HFFc6 (cell line): ENCODE data around the gene DCD. TPM values are rescaled to one million over a fixed set of nuclear protein-coding genes. Genes with fewer than 3 reads are reported as not detected.

Experiments used
- DNase-seq: peaks from one replicate; pipeline ENCODE4 v3.0.0-alpha.2; 2018
- H3K27ac Mint-ChIP-seq: 2 replicates; pipeline ENCODE4 v1.8.0; 2020; ENCODE audit warnings: mild to moderate bottlenecking, mixed read lengths
- H3K27me3 Mint-ChIP-seq: 2 replicates; pipeline ENCODE4 v1.8.0; 2021; ENCODE audit warnings: mild to moderate bottlenecking, moderate library complexity, mixed read lengths; ENCODE audit not compliant: insufficient read depth
- H3K36me3 Mint-ChIP-seq: 2 replicates; pipeline ENCODE4 v1.8.0; 2021; ENCODE audit warnings: low read depth, mixed read lengths
- H3K4me1 Mint-ChIP-seq: 2 replicates; pipeline ENCODE4 v1.8.0; 2020; ENCODE audit warnings: low read depth, mixed read lengths
- H3K4me3 Mint-ChIP-seq: 2 replicates; pipeline ENCODE4 v1.8.0; 2020; ENCODE audit warnings: mild to moderate bottlenecking, moderate library complexity, mixed read lengths
- H3K9me3 Mint-ChIP-seq: 2 replicates; pipeline ENCODE4 v1.8.0; 2020; ENCODE audit warnings: mild to moderate bottlenecking, mixed read lengths
- total RNA-seq, 6 experiments: library from RNA; stranded (reverse); fragmentation: NEBNext Ultra II Directional; extraction: Animal tissue kit (Norgen Biotek cat#: 25700); gene quantifications; 2 replicates in 1 of 6; 3 replicates in 5 of 6; pipeline ENCODE4 v1.2.3, GENCODE V29; 2021
- TF ChIP-seq, protein P1 (sequence below): fragments of 200-600 bp; sonication (generic); IDR thresholded peaks from 2 replicates; pipeline ENCODE4 v1.5.0; 2021; ENCODE audit warnings: antibody characterized with exemption, mild to moderate bottlenecking

Gene DCD
- total RNA-seq, 6 experiments from 2014 or later: not detected

GRCh38 chr12:54612225-54612750, 35.9 kb downstream of the DCD start:
- no peak overlapping the region for H3K4me3 Mint-ChIP-seq
- no peak for DNase-seq
- no peaks in the 10 kb centered on the region for H3K4me1 Mint-ChIP-seq
- no peak overlapping the region for H3K27ac Mint-ChIP-seq
- H3K27me3 Mint-ChIP-seq: peaks cover 25% of the 10 kb centered on the region
- TF ChIP-seq, protein P1, sequence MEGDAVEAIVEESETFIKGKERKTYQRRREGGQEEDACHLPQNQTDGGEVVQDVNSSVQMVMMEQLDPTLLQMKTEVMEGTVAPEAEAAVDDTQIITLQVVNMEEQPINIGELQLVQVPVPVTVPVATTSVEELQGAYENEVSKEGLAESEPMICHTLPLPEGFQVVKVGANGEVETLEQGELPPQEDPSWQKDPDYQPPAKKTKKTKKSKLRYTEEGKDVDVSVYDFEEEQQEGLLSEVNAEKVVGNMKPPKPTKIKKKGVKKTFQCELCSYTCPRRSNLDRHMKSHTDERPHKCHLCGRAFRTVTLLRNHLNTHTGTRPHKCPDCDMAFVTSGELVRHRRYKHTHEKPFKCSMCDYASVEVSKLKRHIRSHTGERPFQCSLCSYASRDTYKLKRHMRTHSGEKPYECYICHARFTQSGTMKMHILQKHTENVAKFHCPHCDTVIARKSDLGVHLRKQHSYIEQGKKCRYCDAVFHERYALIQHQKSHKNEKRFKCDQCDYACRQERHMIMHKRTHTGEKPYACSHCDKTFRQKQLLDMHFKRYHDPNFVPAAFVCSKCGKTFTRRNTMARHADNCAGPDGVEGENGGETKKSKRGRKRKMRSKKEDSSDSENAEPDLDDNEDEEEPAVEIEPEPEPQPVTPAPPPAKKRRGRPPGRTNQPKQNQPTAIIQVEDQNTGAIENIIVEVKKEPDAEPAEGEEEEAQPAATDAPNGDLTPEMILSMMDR: no peak
- no peaks in the 10 kb centered on the region for H3K36me3 Mint-ChIP-seq
- no peaks in the 10 kb centered on the region for H3K9me3 Mint-ChIP-seq

GRCh38 chr12:54611715-54612149, 36.4 kb downstream of the DCD start:
- peaks cover 25% of the 10 kb centered on the region for H3K27me3 Mint-ChIP-seq

DNA sequence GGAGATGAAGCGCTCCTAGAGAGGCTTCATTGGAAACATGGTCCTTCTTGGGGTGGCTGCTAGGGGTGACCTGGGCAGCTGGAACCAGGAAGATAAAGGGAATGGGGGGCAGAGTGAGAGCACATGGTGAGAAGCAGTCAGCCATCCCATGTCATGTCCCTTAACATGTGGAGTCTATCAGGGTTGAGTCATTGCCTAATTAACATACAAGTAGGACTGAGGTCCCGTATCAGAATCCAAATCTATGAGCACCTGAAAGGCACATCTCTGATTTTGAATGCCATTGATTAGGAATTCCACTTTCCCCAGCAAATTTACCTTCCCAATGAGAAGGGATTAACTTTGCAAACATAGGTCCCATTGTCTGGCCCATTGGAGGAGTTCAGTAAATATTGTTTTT, 39.4 kb downstream of the DCD start:
- Mint-ChIP-seq H3K36me3 (no peaks in the 10 kb centered on the region), H3K27me3 (peaks cover 29% of the 10 kb centered on the region), H3K4me1 (no peaks in the 10 kb centered on the region)

More at GRCh38 chr12:54611715-54612149, 36.4 kb downstream of the DCD start:
- no peaks in the 10 kb centered on the region for H3K9me3 Mint-ChIP-seq
- no peak overlapping the region for H3K27ac Mint-ChIP-seq
- TF ChIP-seq, protein P1: no peak
- H3K36me3 Mint-ChIP-seq: no peaks in the 10 kb centered on the region
- H3K4me1 Mint-ChIP-seq: no peaks in the 10 kb centered on the region
- H3K4me3 Mint-ChIP-seq: no peak overlapping the region
- no peak for DNase-seq

DNA sequence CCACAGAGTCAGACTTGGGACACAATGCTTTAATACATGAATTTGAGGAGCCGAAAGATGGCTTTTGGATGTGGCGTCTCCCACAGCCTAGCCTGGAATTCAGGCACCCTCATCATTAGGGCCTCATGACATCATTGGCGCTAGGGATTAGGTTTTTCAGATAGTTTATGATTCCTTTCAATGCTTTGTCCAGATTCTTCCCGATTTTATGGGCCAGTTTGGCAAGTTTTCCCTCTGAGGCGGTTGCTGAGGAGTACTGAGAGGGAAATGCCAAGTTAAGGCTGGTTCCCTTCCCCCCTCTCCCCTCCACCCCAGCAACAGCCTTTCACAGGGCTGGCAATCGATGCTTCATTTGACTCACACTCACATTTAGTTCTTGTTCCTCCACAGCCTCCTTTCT, 40.0 kb downstream of the DCD start:
- H3K36me3 Mint-ChIP-seq: no peaks in the 10 kb centered on the region
- no peak overlapping the region for H3K4me3 Mint-ChIP-seq
- TF ChIP-seq, protein P1: no peak
- H3K9me3 Mint-ChIP-seq: no peaks in the 10 kb centered on the region
- no peak overlapping the region for H3K27ac Mint-ChIP-seq
- peaks cover 27% of the 10 kb centered on the region for H3K27me3 Mint-ChIP-seq
- 0 out of 2 replicates have a peak, but pooled peaks cover 3% of the 10 kb centered on the region for H3K4me1 Mint-ChIP-seq
- no peak for DNase-seq

More for the DNA sequence above, 39.4 kb downstream of the DCD start:
- no peak for DNase-seq
- no peak overlapping the region for H3K4me3 Mint-ChIP-seq
- no peak overlapping the region for H3K27ac Mint-ChIP-seq
- TF ChIP-seq, protein P1: no peak
- H3K9me3 Mint-ChIP-seq: no peaks in the 10 kb centered on the region

DNA sequence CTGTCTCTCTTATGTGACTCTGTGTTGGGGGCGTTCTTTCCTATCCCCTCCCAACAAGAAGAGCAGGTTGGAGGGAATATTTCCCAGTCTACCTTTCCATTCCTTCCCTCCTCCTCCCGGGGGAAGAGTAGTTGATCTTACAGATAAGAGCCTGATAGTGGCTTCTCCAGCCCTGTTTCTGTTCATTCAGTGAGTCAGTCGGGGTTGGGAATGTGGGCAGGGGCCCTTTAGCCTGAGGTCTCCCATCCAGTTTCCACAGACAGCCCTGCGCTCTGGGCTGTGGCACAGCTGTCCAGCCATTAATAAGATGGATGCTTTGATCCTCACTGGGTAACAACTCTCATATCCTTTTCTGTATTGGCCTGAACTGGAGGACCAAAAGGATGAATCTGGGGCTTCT, 41.6 kb downstream of the DCD start:
- Mint-ChIP-seq H3K27me3 (peaks cover 25% of the 10 kb centered on the region), H3K36me3 (no peaks in the 10 kb centered on the region), H3K4me1 (0 out of 2 replicates have a peak, but pooled peaks cover 6% of the 10 kb centered on the region), H3K4me3 (no peak overlapping the region), H3K9me3 (no peaks in the 10 kb centered on the region), H3K27ac (no peak overlapping the region)
- TF ChIP-seq, protein P1: no peak
- no peak for DNase-seq
